H1 (cell line): ENCODE data around the gene TCEANC2. TPM values are rescaled to one million over a fixed set of nuclear protein-coding genes. Genes with fewer than 3 reads are reported as not detected.

Experiments used
- CTCF ChIA-PET: fragments of 300-600 bp; sonication (Branson Sonifier 250); formaldehyde crosslinking; loops from one replicate; lab custom pipeline; 2021; ENCODE audit not compliant: partially characterized antibody; lab: Charles Lee
- POLR2A ChIA-PET: fragments of 300-600 bp; sonication (Branson Sonifier 250); formaldehyde crosslinking; loops from one replicate; lab custom pipeline; 2021; ENCODE audit warnings: inconsistent platforms; ENCODE audit not compliant: partially characterized antibody; lab: Charles Lee
- DNase-seq, 2 experiments: peaks; one replicate each; pipeline versions ENCODE4 v3.0.0 to v3.0.0-alpha.2; 2010 to 2022; ENCODE audit warnings: low spot score in 2 of 2, low read depth in 1 of 2, mixed read lengths in 1 of 2
- FAIRE-seq: peaks from 2 replicates; lab custom pipeline; 2011; peaks lifted over from hg19 to GRCh38; lab: Jason Lieb, UNC
- H2AFZ ChIP-seq: 2 replicates; pipeline ENCODE4 v1.8.1; 2012; ENCODE audit warnings: low read length, inconsistent platforms
- H2AK5ac ChIP-seq: 2 replicates; pipeline ENCODE4 v1.6.1; 2013; ENCODE audit warnings: low read depth, low read length
- H2BK120ac ChIP-seq: replicated peaks from 2 replicates; pipeline ENCODE3; 2013; ENCODE audit warnings: low read depth, low read length, inconsistent platforms
- H2BK12ac ChIP-seq: 2 replicates; pipeline ENCODE4 v1.6.1; 2013; ENCODE audit warnings: low read depth, low read length
- H2BK15ac ChIP-seq: 2 replicates; pipeline ENCODE4 v1.6.1; 2013; ENCODE audit warnings: low read length
- H2BK20ac ChIP-seq: 2 replicates; pipeline ENCODE4 v1.6.1; 2013; ENCODE audit warnings: low read length
- H2BK5ac ChIP-seq: 2 replicates; pipeline ENCODE4 v1.6.1; 2013; ENCODE audit warnings: low read depth, low read length
- H3K14ac ChIP-seq: 2 replicates; pipeline ENCODE4 v1.6.1; 2013; ENCODE audit warnings: inconsistent platforms; ENCODE audit not compliant: insufficient read length
- H3K18ac ChIP-seq: 2 replicates; pipeline ENCODE4 v1.6.1; 2013; ENCODE audit warnings: low read length; ENCODE audit errors: extremely low read depth
- H3K23ac ChIP-seq: 2 replicates; pipeline ENCODE4 v1.6.1; 2013; ENCODE audit warnings: inconsistent platforms; ENCODE audit not compliant: insufficient read length
- H3K23me2 ChIP-seq: 2 replicates; pipeline ENCODE4 v1.6.1; 2013; ENCODE audit warnings: low read depth, low read length
- H3K27ac ChIP-seq: 2 replicates; pipeline ENCODE4 v1.6.1; 2011; ENCODE audit warnings: low read depth, low read length, inconsistent platforms
- H3K27me3 ChIP-seq, 4 experiments: replicated peaks in 1 of 4; 1 replicate in 1 of 4; 2 replicates in 3 of 4; pipeline versions ENCODE4 v1.6.1 to v1.8.1; 2011 to 2013; ENCODE audit warnings: low read length in 3 of 4, mild to moderate bottlenecking in 3 of 4, inconsistent platforms in 2 of 4, mixed read lengths in 2 of 4, moderate library complexity in 1 of 4; ENCODE audit not compliant: control insufficient read depth in 3 of 4, insufficient read depth in 3 of 4; ENCODE audit errors: extremely low read depth in 1 of 4
- H3K36me3 ChIP-seq, 4 experiments: 2 replicates each; pipeline versions ENCODE4 v1.6.1 to v1.8.1; 2011 to 2013; ENCODE audit warnings: mild to moderate bottlenecking in 4 of 4, low read length in 3 of 4, moderate library complexity in 2 of 4, control low read depth in 1 of 4, inconsistent platforms in 1 of 4; ENCODE audit not compliant: insufficient read depth in 4 of 4, control insufficient read depth in 2 of 4
- H3K4ac ChIP-seq: replicated peaks from 2 replicates; pipeline ENCODE3; 2013; ENCODE audit warnings: low read length, low read depth, mixed read lengths, inconsistent platforms; ENCODE audit not compliant: insufficient read length
- H3K4me1 ChIP-seq, 4 experiments: replicated peaks in 1 of 4; 1 replicate in 1 of 4; 2 replicates in 3 of 4; pipeline versions ENCODE4 v1.6.1 to v1.8.1; 2011 to 2013; ENCODE audit warnings: low read length in 3 of 4, inconsistent platforms in 2 of 4, mixed read lengths in 1 of 4; ENCODE audit not compliant: insufficient read depth in 4 of 4, control insufficient read depth in 3 of 4
- H3K4me2 ChIP-seq, 2 experiments: 2 replicates each; pipeline versions ENCODE4 v1.6.1 to v1.8.1; 2011 to 2013; ENCODE audit warnings: low read depth in 2 of 2, low read length in 2 of 2, control low read depth in 1 of 2, inconsistent platforms in 1 of 2, mild to moderate bottlenecking in 1 of 2; ENCODE audit not compliant: insufficient read depth in 1 of 2
- H3K4me3 ChIP-seq, 4 experiments: fragments of 200-600, 300-600 bp in 1 of 4; sonication (generic), shearing (Covaris generic), sonication (Bioruptor Twin) in 1 of 4; 2 replicates each; pipeline versions ENCODE4 v1.5.1 to v1.8.1; 2011 to 2016; ENCODE audit warnings: low read length in 4 of 4, low read depth in 3 of 4, control low read depth in 2 of 4, inconsistent platforms in 2 of 4, mild to moderate bottlenecking in 2 of 4, mixed read lengths in 1 of 4, moderate library complexity in 1 of 4; ENCODE audit not compliant: insufficient read depth in 2 of 4; ENCODE audit errors: extremely low read depth in 1 of 4
- H3K56ac ChIP-seq: replicated peaks from 2 replicates; pipeline ENCODE3; 2013; ENCODE audit warnings: low read depth, mild to moderate bottlenecking, mixed read lengths, low read length, inconsistent platforms; ENCODE audit not compliant: insufficient read length
- H3K79me1 ChIP-seq: 2 replicates; pipeline ENCODE4 v1.6.1; 2013; ENCODE audit warnings: low read depth, low read length, control low read depth
- H3K79me2 ChIP-seq, 2 experiments: 2 replicates each; pipeline versions ENCODE4 v1.6.1 to v1.8.1; 2012 to 2013; ENCODE audit warnings: low read length in 2 of 2, mild to moderate bottlenecking in 2 of 2, inconsistent platforms in 1 of 2; ENCODE audit not compliant: insufficient read depth in 2 of 2, control insufficient read depth in 1 of 2
- H3K9ac ChIP-seq, 4 experiments: replicated peaks in 1 of 4; 1 replicate in 1 of 4; 2 replicates in 3 of 4; pipeline versions ENCODE4 v1.6.1 to v1.8.1; 2011 to 2013; ENCODE audit warnings: low read depth in 3 of 4, low read length in 3 of 4, control low read depth in 2 of 4, mild to moderate bottlenecking in 2 of 4, moderate library complexity in 2 of 4, inconsistent platforms in 1 of 4; ENCODE audit errors: extremely low read depth in 1 of 4
- H3K9me3 ChIP-seq, 2 experiments: 2 replicates each; pipeline versions ENCODE4 v1.6.1 to v1.8.1; 2012 to 2013; ENCODE audit warnings: mild to moderate bottlenecking in 2 of 2, moderate library complexity in 2 of 2, control low read depth in 1 of 2, inconsistent platforms in 1 of 2, low read depth in 1 of 2, low read length in 1 of 2, mixed read lengths in 1 of 2; ENCODE audit not compliant: insufficient read depth in 2 of 2
- H4K20me1 ChIP-seq, 2 experiments: replicated peaks in 1 of 2; 2 replicates each; pipeline versions ENCODE3 to v1.8.1; 2011 to 2013; ENCODE audit warnings: inconsistent platforms in 2 of 2, low read length in 2 of 2, mild to moderate bottlenecking in 1 of 2; ENCODE audit not compliant: insufficient read depth in 2 of 2, control insufficient read depth in 1 of 2
- H4K5ac ChIP-seq: 2 replicates; pipeline ENCODE4 v1.6.1; 2013; ENCODE audit warnings: low read length, low read depth, mixed read lengths, inconsistent platforms; ENCODE audit not compliant: insufficient read length
- H4K8ac ChIP-seq: 2 replicates; pipeline ENCODE4 v1.8.0; 2013; ENCODE audit warnings: mild to moderate bottlenecking, moderate library complexity, low read length, inconsistent platforms; ENCODE audit not compliant: insufficient read depth; ENCODE audit errors: extremely low read depth
- H4K91ac ChIP-seq: replicated peaks from 2 replicates; pipeline ENCODE3; 2013; ENCODE audit warnings: low read length, mixed read lengths, inconsistent platforms; ENCODE audit not compliant: insufficient read length
- BACH1 ChIP-seq: IDR thresholded peaks from 2 replicates; pipeline ENCODE4 v1.6.1; 2012; ENCODE audit warnings: low read length, improper control_type of control experiment
- CHD1 ChIP-seq: IDR thresholded peaks from 2 replicates; pipeline ENCODE4 v1.6.1; 2012; ENCODE audit warnings: low read depth, low read length, improper control_type of control experiment
- E2F6 ChIP-seq: IDR thresholded peaks from 2 replicates; pipeline ENCODE4 v1.6.1; 2012; ENCODE audit warnings: inconsistent platforms
- KDM4A ChIP-seq: IDR thresholded peaks from one replicate; pipeline ENCODE4 v1.7.1; 2012; ENCODE audit warnings: low read depth, mild to moderate bottlenecking, moderate library complexity, low read length, inconsistent platforms; ENCODE audit not compliant: severe bottlenecking
- MAX ChIP-seq: IDR thresholded peaks from 2 replicates; pipeline ENCODE4 v1.6.1; 2012; ENCODE audit warnings: inconsistent platforms
- POU5F1 ChIP-seq: IDR thresholded peaks from 2 replicates; pipeline ENCODE4 v1.6.1; 2011; ENCODE audit warnings: low read depth, mild to moderate bottlenecking, low read length, moderate library complexity
- SRF ChIP-seq: IDR thresholded peaks from 2 replicates; pipeline ENCODE4 v1.6.1; 2011; ENCODE audit warnings: mild to moderate bottlenecking, low read depth, low read length, moderate library complexity
- SUZ12 ChIP-seq: fragments of 200-600 bp; sonication (generic); IDR thresholded peaks from 2 replicates; pipeline ENCODE4 v1.6.1; 2012; ENCODE audit warnings: mild to moderate bottlenecking, inconsistent platforms, low read length, moderate library complexity, mixed read lengths
- TBP ChIP-seq: IDR thresholded peaks from 2 replicates; pipeline ENCODE4 v1.6.1; 2011; ENCODE audit warnings: low read depth, low read length, improper control_type of control experiment
- TCF12 ChIP-seq: IDR thresholded peaks from 2 replicates; pipeline ENCODE4 v1.6.1; 2011; ENCODE audit warnings: low read depth, mild to moderate bottlenecking, low read length
- WGBS, 2 experiments: shearing (Covaris generic) in 1 of 2; methylation state at CpG; one replicate each; pipeline versions ENCODE4 v1.1.6 to v1.1.7; 2013 to 2015; ENCODE audit warnings: low lambda C conversion rate in 2 of 2, mixed read lengths in 2 of 2, inconsistent platforms in 1 of 2, low coverage in 1 of 2, missing lambda C conversion rate in 1 of 2; ENCODE audit not compliant: insufficient replicate concordance in 2 of 2, insufficient coverage in 1 of 2, insufficient read length in 1 of 2; ENCODE audit errors: extremely low coverage in 1 of 2, missing lambda C conversion rate in 1 of 2; 5-methylcytosine and 5-hydroxymethylcytosine counted together
- polyA plus RNA-seq, 7 experiments: library from polyadenylated mRNA; depleted of rRNA in 3 of 7; stranded (reverse) in 5 of 7; unstranded in 2 of 7; fragments of >200 nt in 5 of 7; fragments of 200-250 nt in 2 of 7; gene quantifications; 1 replicate in 5 of 7; 2 replicates in 1 of 7; 4 replicates in 1 of 7; pipeline versions ENCODE4 v1.2.1 to v1.2.3, GENCODE V29; 2011 to 2013; ENCODE audit warnings: missing spikeins in 2 of 7, mixed read lengths in 2 of 7
- total RNA-seq: library from RNA; stranded (reverse); fragmentation: NEBNext Ultra II Directional; extraction: Animal tissue kit (Norgen Biotek cat#: 25700); gene quantifications from 2 replicates; pipeline ENCODE4 v1.2.1, GENCODE V29; 2021

TCEANC2 gene
- total and polyA plus RNA-seq, 2 of the 8 experiments (the other 6 are each of a cell fraction or from before 2014, with no cell fraction given) = 4.2 to 8.2 TPM

GRCh38 chr1:54122135-54122751, 68.8 kb downstream of the TCEANC2 start:
- Histone ChIP-seq H2BK20ac (peak overlapping the region; percentile 64; the same call in 1 of the 2 replicates), H2BK120ac (no peak overlapping the region), H4K5ac (no peak overlapping the region), H3K79me2 (no peaks in the 10 kb centered on the region), H2AK5ac (no peak overlapping the region), H2AFZ (no peak overlapping the region), H3K36me3 (no peaks in the 10 kb centered on the region), H3K4ac (no peak overlapping the region), H4K20me1 (peaks cover 0 to 7% of the 10 kb centered on the region in 2 experiments), H3K18ac (peak overlapping the region; percentile 57; the same call in 1 of the 2 replicates), H3K4me3 (peak overlapping the region in 2 of 4 experiments; percentile 15 to 45; a peak in 2 of 8 replicates), H3K27me3 (peaks cover 0 to 11% (median 8%) of the 10 kb centered on the region in 4 experiments; a peak in 5 of 7 replicates), H3K14ac (no peak overlapping the region), H2BK5ac (no peak overlapping the region), H3K4me1 (peaks cover 7 to 22% (median 15%) of the 10 kb centered on the region in 4 experiments), H2BK15ac (peak overlapping the region; percentile 94), H3K79me1 (no peaks in the 10 kb centered on the region), H2BK12ac (peak overlapping the region; percentile 95; the same call in 1 of the 2 replicates), H3K9ac (no peak overlapping the region), H4K91ac (peak overlapping the region; percentile 44), H3K23ac (no peak overlapping the region), H3K9me3 (no peaks in the 10 kb centered on the region), H3K27ac (no peak overlapping the region), H3K56ac (no peak overlapping the region), H4K8ac (peak overlapping the region; percentile 45; the same call in 1 of the 2 replicates), H3K4me2 (peak overlapping the region; percentile 26 to 74), H3K23me2 (peaks cover 13% of the 10 kb centered on the region; the same call in 1 of the 2 replicates)
- DNase-seq (peak in 1 of 2 experiments; percentile 64), FAIRE-seq (no peak)
- CTCF ChIA-PET = interaction anchor here (0.6 to 9.7 kb wide), 36 partner anchors 8 to 524 kb away, joined by 3 to 110 read pairs (median 4); partner anchors contain the start of genes CYB5RL and MRPL37
- POLR2A ChIA-PET = interaction anchor here (0.8 to 2.9 kb wide), 10 partner anchors 9 to 367 kb away, joined by 3 to 8 read pairs (median 4); partner anchors contain the start of genes CYB5RL and MRPL37
- 37% methylated on average over 14 of the region's 14 CpGs; no CpG with 5 or more reads in 1 of the 2 experiments for WGBS, 2 experiments
- TF ChIP-seq E2F6 = peak; percentile 49; the same call in 1 of the 2 replicates
- no peak for TF ChIP-seq BACH1
- 0 out of 2 replicates have a peak, but pooled peaks have one; percentile 15 for TF ChIP-seq SUZ12
- no peak for TF ChIP-seq TBP
- TF ChIP-seq POU5F1 = no peak
- TF ChIP-seq SRF = no peak
- peak; percentile 70 for TF ChIP-seq MAX
- TF ChIP-seq CHD1 = no peak
- TF ChIP-seq TCF12 = no peak
- peak; percentile 16 for TF ChIP-seq KDM4A
